NCI-H146 (cell line): ENCODE measurements around the gene ABI3BP.
A peak's percentile ranks its signal among the peaks of the same experiment; 100 is the strongest.

ENCODE experiments used
- DNase-seq: peaks from one replicate; lab custom pipeline; 2025; lab: John Stamatoyannopoulos, UW

The ABI3BP gene

GRCh38 chr3:100775669-100776068 is 217.6 kb downstream of the ABI3BP start:
- DNase-seq = no peak

GRCh38 chr3:100775226-100775625 is 218.0 kb downstream of the ABI3BP start:
- no peak for DNase-seq

GRCh38 chr3:100769693-100770092 is 223.5 kb downstream of the ABI3BP start:
- DNase-seq = no peak

- no peak for DNase-seq
Measured at GRCh38 chr3:100766069-100766468, 227.2 kb downstream of the ABI3BP start.

GRCh38 chr3:100765437-100765975 is 227.7 kb downstream of the ABI3BP start:
- DNase-seq = no peak

- no peak for DNase-seq
Measured at GRCh38 chr3:100761951-100762350, 231.3 kb downstream of the ABI3BP start.

- DNase-seq = peak; percentile 41
Measured at GRCh38 chr3:100761211-100761942, 231.8 kb downstream of the ABI3BP start.

GRCh38 chr3:100760377-100760776 is 232.8 kb downstream of the ABI3BP start:
- no peak for DNase-seq

GRCh38 chr3:100759950-100760349 is 233.3 kb downstream of the ABI3BP start:
- no peak for DNase-seq

GRCh38 chr3:100759159-100759558 is 234.1 kb downstream of the ABI3BP start:
- DNase-seq = no peak

GRCh38 chr3:100756441-100756840 is 236.8 kb downstream of the ABI3BP start:
- DNase-seq = no peak

GRCh38 chr3:100754563-100755334 is 238.5 kb downstream of the ABI3BP start:
- DNase-seq = no peak

- no peak for DNase-seq
Measured at GRCh38 chr3:100753846-100754245, 239.4 kb downstream of the ABI3BP start.

GRCh38 chr3:100748967-100749366 is 244.3 kb downstream of the ABI3BP start:
- DNase-seq = no peak

GRCh38 chr3:100748220-100748619 is 245.0 kb downstream of the ABI3BP start:
- no peak for DNase-seq

- DNase-seq = no peak
Measured at GRCh38 chr3:100746092-100746491, 247.1 kb downstream of the ABI3BP start.

- no peak for DNase-seq
Measured at GRCh38 chr3:100745617-100746016, 247.6 kb downstream of the ABI3BP start.

GRCh38 chr3:100744671-100745070 is 248.6 kb downstream of the ABI3BP start:
- no peak for DNase-seq

- DNase-seq = no peak
Measured at GRCh38 chr3:100743535-100743934, 249.7 kb downstream of the ABI3BP start.

- DNase-seq = no peak
Measured at GRCh38 chr3:100740207-100740606, 253.0 kb downstream of the ABI3BP start.

GRCh38 chr3:100737334-100737733 is 255.9 kb downstream of the ABI3BP start:
- peak; percentile 7 for DNase-seq

- DNase-seq = no peak
Measured at GRCh38 chr3:100732435-100732834, 260.8 kb downstream of the ABI3BP start.

- no peak for DNase-seq
Measured at GRCh38 chr3:100730524-100730923, 262.7 kb downstream of the ABI3BP start.
